ENCODE measurements around the gene CLTA.

GRCh38 chr9:36218411-36218901 is 27.7 kb downstream of the CLTA start:
- TF ChIP-seq CTCF (conservative IDR thresholded peaks at IDR 0.05), result no peak
- TF ChIP-seq ZFX (IDR thresholded peaks at IDR 0.05), result no peak
